Fibroblast of skin of left biceps (primary cell): ENCODE results near the gene PSMF1.

Source experiments
- DNase-seq, 2 experiments: peaks; one replicate each; pipeline ENCODE4 v3.0.0-alpha.2; 2013; ENCODE audit warnings: low read depth in 2 of 2

Gene PSMF1, protein sequence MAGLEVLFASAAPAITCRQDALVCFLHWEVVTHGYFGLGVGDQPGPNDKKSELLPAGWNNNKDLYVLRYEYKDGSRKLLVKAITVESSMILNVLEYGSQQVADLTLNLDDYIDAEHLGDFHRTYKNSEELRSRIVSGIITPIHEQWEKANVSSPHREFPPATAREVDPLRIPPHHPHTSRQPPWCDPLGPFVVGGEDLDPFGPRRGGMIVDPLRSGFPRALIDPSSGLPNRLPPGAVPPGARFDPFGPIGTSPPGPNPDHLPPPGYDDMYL

DNA sequence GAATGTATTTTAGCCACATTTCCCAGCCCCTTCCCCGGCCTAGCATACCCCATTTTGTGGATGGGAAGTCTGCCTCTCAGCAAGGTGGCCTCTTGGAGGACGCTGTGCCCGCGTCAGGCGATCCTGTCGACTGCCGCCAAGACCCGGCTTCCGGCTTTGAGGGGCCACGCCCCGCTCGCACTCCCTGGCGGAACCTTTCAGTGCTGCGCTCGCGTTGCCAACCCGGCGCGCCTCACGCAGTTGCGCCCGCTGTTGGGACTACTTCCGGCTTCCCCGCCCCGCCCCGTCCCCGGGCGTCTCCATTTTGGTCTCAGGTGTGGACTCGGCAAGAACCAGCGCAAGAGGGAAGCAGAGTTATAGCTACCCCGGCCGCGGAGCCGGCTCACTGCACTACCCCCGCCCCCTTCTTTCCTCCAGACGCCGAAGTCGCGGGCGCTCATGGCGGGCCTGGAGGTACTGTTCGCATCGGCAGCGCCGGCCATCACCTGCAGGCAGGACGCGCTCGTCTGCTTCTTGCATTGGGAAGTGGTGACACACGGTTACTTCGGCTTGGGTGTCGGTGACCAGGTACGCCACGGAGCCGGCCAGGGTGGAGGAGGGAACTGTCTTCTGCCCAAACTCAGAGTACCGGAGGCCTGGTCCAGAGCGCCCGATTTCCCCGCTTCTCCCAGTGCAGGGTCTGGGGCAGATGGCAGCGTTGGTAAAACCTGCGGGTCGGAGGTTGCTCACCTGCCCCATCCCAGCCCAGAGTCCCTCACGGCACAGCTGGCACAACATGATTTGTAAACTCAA is at the start of gene PSMF1:
TSS of gene PSMF1 (plus strand) at position 267 of the 792 bp plus-strand sequence. CDS start at position 439, 172 bp downstream.
- peak; percentile 62 to 68 for DNase-seq

- no peak for DNase-seq
Measured at GRCh38 chr20:1072258-1072657, 46.1 kb upstream of the PSMF1 start.

- DNase-seq: no peak
Measured at GRCh38 chr20:1075616-1076015, 42.8 kb upstream of the PSMF1 start.

DNA sequence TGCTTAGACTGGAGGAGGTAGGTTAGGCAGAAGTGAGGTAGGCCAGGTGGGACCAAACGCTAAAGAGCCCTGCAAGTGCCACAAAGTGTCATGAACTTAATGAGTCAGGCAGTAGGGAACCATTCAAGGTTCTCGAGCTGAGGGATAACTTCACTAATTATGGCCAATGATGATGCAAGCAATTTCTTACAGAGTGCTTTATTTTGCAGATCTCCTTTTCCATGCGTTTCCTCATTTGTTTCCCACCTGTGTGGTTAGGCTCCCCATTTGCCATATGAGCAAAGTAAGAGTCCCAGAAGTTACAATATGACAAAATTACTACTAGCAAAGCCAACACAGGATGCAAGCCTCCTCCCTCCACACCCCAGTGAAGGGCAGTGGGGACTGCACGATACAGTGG is 36.5 kb upstream of the PSMF1 start:
- no peak for DNase-seq

DNA sequence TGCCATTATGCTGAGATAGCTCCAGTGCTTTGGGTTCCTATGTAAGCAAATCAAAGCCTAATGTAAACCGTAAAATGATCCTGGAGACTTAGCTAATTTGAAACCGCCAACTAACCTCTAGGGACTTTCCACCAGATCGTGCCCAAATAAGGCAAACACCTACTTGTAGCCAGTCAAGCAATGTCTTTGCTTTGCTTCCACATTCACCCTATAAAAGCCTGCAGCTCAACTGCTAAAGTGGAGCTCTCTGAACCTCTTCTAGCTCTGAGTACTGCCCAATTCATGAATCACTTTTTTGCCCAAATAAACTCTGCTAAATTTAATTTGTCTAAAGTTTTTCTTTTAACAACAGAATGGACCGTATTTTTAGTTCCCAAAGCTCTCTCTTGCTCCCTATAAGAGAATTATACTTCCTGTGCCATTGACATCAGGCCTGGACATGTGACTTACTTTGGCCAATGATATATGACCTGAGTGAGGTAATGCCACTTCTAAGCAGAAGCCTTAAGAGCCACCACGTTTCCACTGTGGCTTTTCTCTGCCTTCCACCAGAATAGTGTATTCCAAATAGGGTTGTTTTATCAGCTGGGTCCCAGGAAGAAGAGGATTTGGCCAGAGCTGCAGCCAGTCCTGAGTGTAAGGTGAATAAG is 34.8 kb upstream of the PSMF1 start:
- no peak for DNase-seq

GRCh38 chr20:1085492-1086276 is 32.7 kb upstream of the PSMF1 start:
- no peak for DNase-seq

DNA sequence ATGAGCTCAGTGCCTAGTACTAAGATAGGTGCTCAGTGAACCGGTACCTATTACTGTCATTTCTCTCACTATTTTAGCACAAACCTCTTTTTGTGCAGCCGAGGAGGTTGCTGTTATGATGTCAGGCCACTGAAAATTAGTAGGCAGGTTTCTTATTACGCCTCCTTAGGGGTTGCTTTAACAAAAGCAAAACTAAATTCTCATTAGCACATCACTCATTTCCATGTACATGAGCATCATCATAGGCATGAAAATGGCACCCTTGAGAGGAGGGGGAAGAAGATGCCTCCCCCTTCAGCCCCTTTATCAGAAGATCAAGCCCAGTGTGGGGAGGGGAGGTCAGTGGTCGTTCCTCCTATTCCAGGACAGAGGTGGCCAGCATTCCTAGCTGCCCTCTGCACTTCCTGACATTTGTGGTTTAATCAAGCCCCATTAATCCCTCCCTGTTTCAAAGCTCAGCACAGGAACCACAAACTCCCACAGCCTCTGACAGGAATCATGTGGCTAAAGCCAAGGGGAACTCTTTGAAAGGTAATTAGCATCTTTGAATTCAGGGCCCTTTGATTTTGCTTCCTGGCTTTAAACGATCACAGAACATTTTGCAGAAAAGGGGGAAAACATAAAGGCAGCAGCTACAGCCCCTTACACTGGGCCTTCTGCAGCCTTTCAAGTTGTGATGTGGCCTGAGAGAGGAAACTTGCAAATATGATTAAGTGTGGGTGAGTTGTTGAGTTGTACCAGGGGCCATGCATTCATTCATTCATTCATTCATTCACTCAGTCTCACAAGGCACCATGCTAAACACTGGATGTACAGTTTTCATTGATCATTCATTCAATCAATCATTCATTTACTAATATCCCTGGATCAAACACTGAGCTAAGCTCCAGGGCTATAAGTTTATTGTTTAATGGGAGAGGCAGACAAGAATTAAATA is 31.9 kb upstream of the PSMF1 start:
- DNase-seq: no peak

- DNase-seq: no peak
Measured at GRCh38 chr20:1087311-1087905, 31.0 kb upstream of the PSMF1 start.

GRCh38 chr20:1094751-1095150 is 23.7 kb upstream of the PSMF1 start:
- DNase-seq: peak; percentile 10 to 12

GRCh38 chr20:1101533-1101932 is 16.9 kb upstream of the PSMF1 start:
- no peak for DNase-seq

- no peak for DNase-seq
Measured at GRCh38 chr20:1102016-1102415, 16.4 kb upstream of the PSMF1 start.

DNA sequence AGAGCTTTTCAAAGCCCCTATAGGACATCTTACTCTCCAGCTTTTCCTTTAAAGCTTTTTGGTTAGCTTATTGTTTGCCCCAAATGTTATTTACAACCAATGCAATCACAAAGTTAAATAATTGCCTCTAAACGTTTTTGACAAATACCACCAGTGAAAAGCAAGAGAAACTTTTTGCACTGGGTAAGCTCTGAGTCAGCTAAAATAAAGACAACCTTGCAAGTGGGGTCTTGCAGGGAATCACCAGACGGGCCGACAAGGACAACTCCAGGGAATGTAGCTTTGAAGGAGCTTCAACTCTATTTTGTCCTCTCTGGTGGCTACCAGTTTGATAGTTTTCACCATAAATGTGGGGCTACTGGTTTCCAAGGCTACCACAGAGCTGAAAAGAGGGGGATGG is 14.7 kb upstream of the PSMF1 start:
- DNase-seq: no peak

- no peak for DNase-seq
Measured at GRCh38 chr20:1105599-1106194, 12.7 kb upstream of the PSMF1 start.

GRCh38 chr20:1107176-1107575 is 11.2 kb upstream of the PSMF1 start:
- DNase-seq: no peak

DNA sequence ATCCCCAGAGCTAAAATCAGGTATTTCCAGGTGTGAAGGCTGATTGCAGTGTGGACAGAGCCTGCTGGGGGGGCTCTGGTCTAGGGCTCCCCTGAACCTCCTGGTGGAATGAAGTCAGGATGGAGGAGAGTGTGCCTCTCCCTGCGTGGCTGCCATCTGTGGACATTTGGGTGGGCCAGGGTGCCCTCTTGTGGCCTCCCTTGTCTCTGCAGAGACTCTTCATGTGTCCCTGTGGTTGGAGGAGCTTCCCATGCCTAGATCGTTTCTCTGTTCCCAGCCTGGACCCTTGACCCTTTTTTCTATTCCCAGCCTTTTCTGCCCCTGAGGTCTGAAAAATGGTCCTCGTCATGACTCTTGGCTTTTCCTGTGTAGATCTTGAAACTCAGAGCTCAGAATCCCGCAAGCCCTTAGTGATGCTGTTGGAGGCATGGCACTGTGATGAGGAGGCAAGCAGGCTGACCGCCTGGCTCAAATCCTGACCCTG is 9.9 kb upstream of the PSMF1 start:
- DNase-seq: no peak

- DNase-seq: no peak
Measured at GRCh38 chr20:1112908-1113307, 5.5 kb upstream of the PSMF1 start.

DNA sequence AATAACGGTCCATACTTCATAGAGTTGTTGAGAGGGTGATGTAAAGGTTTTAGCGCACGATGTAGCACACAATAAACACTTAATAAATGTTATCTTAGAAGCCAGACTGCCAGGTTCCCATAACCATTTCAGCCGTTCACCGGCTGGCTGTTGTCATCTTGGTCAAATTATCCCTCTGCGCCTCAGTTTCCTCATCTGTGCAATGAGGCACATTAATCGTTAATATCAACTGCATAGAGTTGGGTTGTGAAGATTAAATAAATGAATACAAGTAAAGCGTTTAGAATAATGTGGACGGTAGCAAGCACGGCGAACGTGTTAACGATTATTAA is 432 bp upstream of the PSMF1 start:
- no peak for DNase-seq

DNA sequence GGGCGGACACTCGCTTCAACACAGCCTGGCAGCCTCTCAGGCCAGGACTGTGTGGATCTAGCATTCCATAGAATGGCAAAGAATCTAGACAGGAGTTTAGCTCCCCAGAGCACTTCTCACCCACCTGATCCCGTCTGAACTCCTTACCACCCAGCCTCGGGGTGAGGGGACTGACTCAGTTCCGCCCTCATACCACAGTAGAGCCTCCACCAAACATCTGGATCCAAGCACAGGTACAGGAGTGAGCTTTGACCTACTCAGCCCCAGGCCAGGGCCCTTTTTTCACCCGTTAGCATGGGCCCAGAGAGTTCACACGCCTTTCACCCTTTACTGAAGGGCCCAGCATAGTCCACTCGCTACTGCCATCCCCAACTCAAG is 715 bp downstream of the PSMF1 start:
- no peak for DNase-seq

GRCh38 chr20:1119524-1119923 is 1.1 kb downstream of the PSMF1 start:
- no peak for DNase-seq

DNA sequence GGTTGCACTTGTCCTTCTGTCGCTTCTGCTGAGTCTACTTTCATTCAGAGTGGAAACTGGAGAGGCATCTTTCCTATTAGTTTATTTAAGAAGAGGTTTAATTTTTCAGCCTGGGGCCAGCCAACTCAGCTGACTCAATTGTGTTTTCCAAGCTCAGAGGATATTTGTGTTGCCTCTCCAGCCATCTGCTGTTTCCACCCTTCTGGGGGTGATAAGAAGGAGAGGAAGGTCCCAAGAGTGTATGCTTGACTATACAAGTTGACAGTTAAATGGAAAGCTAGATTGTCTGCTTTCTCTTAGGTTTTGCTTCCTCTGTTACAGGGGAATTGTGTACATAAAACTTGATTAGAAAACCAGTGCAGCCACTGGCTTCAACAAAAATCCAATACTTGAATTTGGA is 3.0 kb downstream of the PSMF1 start:
- DNase-seq: no peak
